AG04449 (cell line): ENCODE data around the gene EVA1C.
"Not testable (repeated sequence)": the region's sequence is repeated elsewhere in the genome, so short reads cannot be mapped to it uniquely, and the experiment has no call there.

Experiments
- CTCF ChIA-PET: fragments of 350-600 bp; formaldehyde crosslinking; extraction: SDS; loops from one replicate; lab custom pipeline; 2021; ENCODE audit warnings: antibody characterized with exemption; lab: Yijun Ruan, JAX
- POLR2A ChIA-PET: fragments of 400-600, 350-600 bp; formaldehyde crosslinking; extraction: SDS; loops from one replicate; lab custom pipeline; 2020; ENCODE audit warnings: antibody characterized with exemption, inconsistent platforms; lab: Yijun Ruan, JAX
- DNase-seq: peaks from one replicate; pipeline ENCODE4 v3.0.0-alpha.2; 2010; ENCODE audit warnings: low read depth, low spot score
- H3K4me3 ChIP-seq: 2 replicates; pipeline ENCODE4 v1.5.1; 2011; ENCODE audit warnings: low read depth, mild to moderate bottlenecking, control low read depth, low read length
- TF ChIP-seq, protein P1 (sequence below): IDR thresholded peaks from one replicate; pipeline ENCODE4 v1.5.1; 2011; ENCODE audit warnings: mild to moderate bottlenecking, moderate library complexity, low read length, control low read depth, inconsistent platforms; ENCODE audit not compliant: insufficient read depth; ENCODE audit errors: missing control alignments

The EVA1C gene

DNA sequence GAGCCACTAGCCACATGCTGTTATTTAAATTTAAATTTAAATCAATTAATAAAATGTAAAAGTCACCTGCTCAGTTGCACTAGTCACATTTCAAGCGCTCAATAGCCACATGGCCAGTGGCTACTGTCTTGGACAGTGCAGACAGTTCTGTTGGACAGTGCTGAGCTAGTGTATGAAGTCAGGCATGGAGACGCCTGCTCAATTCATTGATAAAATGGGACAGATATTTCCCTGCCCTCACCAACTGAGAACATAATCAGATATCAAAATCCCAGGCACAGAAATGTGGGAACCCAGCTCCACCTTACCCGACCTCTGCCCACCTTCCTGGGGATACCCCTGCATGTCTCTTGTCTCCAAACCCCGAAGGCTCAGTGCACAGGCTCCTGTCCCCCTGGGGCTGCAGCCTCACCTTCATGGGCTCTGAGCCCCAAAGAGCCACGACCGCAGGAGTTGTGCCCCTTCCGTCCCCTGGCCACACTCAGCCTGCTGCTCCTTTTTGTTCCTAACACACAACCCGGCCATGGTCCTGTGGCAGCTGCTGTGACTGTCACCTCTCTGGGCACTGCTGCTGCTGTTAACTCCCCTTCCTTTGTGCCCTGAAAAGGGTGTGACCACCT is 109.3 kb downstream of the EVA1C start:
- TF ChIP-seq, protein P1, sequence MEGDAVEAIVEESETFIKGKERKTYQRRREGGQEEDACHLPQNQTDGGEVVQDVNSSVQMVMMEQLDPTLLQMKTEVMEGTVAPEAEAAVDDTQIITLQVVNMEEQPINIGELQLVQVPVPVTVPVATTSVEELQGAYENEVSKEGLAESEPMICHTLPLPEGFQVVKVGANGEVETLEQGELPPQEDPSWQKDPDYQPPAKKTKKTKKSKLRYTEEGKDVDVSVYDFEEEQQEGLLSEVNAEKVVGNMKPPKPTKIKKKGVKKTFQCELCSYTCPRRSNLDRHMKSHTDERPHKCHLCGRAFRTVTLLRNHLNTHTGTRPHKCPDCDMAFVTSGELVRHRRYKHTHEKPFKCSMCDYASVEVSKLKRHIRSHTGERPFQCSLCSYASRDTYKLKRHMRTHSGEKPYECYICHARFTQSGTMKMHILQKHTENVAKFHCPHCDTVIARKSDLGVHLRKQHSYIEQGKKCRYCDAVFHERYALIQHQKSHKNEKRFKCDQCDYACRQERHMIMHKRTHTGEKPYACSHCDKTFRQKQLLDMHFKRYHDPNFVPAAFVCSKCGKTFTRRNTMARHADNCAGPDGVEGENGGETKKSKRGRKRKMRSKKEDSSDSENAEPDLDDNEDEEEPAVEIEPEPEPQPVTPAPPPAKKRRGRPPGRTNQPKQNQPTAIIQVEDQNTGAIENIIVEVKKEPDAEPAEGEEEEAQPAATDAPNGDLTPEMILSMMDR = no peak
- ChIA-PET CTCF (interaction anchor here (1.2 kb wide), 1 partner anchor 28 kb away, joined by 3 read pairs; no protein-coding TSS in a partner anchor), POLR2A (interaction anchor here (2.2 kb wide), 1 partner anchor 46 kb away, joined by 6 read pairs; no protein-coding TSS in a partner anchor)
- H3K4me3 ChIP-seq = no peak overlapping the region
- no peak for DNase-seq

DNA sequence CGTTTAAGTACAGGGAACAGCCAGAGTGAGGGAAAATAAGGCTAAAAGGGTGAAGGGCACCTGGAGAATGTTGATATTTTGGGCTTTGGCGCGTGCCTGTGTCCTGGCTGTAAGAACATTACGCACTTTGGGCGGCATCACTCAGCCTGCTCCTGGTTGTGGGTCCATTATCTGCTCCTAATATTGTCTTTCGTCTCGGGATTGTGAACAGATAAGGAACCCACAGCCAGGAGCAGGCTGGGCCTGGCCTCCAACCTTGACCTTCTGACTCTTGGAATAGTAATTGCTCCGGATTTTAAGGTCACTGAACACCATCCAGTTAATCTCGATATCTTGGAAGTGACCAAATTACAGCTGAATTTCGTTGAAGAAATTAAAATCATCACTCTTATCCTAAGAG is 111.0 kb downstream of the EVA1C start:
- ChIA-PET CTCF (interaction anchor here (0.7 to 1.0 kb wide), 2 partner anchors 46 to 78 kb away, joined by 3 read pairs; no protein-coding TSS in a partner anchor), POLR2A (no interaction called here)
- no peak overlapping the region for H3K4me3 ChIP-seq
- TF ChIP-seq, protein P1 = no peak
- DNase-seq = no peak

DNA sequence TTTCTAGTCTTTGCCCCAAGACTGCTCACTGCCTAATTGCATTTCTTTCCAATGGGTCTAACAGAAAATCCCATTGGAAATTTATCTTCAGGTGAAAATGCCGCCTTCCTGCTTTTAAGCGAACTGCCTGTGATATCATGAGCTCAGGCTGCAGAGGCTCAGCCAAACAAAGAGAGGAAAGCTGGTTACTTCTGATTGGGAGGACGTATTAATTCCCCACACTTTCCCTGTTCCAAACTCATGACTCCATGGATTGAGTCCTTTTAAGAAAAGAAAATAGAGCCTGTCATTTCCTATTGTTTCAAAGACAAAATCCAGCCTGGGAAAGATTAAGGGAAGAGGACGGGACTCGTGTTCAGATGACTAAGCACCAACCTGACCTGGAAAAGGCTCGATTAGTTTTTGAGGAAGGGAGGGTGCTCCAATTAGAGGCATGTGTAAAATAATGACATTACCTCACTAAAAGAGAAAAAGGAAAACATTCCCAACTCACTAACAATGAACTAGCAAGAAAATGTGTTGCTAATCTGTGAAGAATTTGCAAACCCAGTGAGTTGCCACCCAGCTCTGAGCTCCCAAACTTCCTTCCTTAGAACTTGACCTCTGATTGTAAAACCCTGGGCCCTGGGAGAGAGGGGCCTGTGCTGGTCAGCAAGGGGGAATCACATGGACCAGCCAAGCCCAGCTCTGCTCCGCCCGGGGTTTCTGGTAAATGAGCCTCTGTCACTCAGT is 111.6 kb downstream of the EVA1C start:
- ChIA-PET CTCF (interaction anchor here (1.0 to 1.5 kb wide), 3 partner anchors 9 to 76 kb away, joined by 3 to 5 read pairs (median 3); no protein-coding TSS in a partner anchor), POLR2A (no interaction called here)
- H3K4me3 ChIP-seq = no peak overlapping the region
- DNase-seq = peak; percentile 71
- TF ChIP-seq, protein P1 = no peak

DNA sequence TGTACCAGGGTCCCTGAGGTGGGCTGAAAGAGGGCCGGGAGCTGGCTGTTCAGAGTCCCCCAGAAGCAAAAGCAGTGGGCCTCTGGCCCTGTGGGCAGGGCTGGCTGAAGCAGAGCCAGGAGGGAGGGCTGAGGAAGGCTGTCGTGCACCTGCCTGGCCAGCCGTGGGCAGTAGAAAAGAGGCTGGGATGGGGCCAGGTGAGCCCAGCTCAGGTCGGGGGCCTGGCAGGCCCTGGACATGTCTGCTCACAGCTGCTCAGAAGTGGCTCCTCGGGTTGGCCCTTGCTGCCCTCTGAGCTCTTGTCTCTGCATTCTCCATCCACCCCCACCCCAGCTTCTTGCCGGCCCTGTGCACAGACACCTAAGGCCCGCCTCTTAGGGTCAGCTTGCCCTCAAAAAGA is 112.8 kb downstream of the EVA1C start:
- no peak for DNase-seq
- POLR2A ChIA-PET = no interaction called here
- CTCF ChIA-PET = interaction anchor here (1.1 to 1.5 kb wide), 3 partner anchors 10 to 75 kb away, joined by 3 to 5 read pairs (median 3); no protein-coding TSS in a partner anchor
- no peak overlapping the region for H3K4me3 ChIP-seq
- TF ChIP-seq, protein P1 = no peak

DNA sequence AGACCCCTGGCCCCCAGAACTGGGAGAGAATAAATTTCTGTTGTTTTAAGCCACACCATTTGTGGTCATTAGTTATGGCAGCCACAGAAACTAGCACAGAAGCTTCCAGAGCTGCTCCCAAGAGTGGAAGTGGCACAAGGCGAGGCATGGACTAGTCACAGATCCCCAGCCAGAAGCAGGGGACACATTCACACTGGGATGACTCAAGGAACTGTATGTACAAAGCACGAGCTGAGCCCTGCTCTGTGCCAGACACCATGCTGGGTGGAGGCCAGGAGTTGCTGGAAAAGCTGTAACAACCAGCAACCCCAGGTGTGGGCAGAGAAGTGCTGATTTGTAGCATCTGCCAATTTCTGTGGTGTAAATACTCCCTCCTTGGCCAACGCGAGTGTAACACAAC is 117.2 kb downstream of the EVA1C start:
- POLR2A ChIA-PET = no interaction called here
- no peak overlapping the region for H3K4me3 ChIP-seq
- CTCF ChIA-PET = no interaction called here
- TF ChIP-seq, protein P1 = no peak
- DNase-seq = no peak

DNA sequence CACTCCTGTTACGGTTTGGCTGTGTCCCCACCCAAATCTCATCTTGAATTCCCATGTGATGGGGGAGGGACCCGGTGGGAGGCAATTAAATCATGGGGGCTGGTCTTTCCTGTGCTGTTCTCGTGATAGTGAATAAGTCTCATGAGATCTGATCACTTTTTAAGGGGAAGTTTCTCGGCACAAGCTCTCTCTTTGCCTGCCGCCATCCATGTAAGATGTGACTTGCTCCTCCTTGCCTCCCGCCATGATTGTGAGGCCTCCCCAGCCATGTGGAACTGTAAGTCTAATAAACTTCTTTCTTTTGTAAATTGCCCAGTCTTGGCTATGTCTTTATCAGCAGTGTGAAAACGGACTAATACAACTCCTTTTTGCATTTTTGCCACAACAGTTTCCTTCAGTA is 118.3 kb downstream of the EVA1C start:
- H3K4me3 ChIP-seq, CTCF ChIA-PET, POLR2A ChIA-PET, DNase-seq: not testable (repeated sequence)

DNA sequence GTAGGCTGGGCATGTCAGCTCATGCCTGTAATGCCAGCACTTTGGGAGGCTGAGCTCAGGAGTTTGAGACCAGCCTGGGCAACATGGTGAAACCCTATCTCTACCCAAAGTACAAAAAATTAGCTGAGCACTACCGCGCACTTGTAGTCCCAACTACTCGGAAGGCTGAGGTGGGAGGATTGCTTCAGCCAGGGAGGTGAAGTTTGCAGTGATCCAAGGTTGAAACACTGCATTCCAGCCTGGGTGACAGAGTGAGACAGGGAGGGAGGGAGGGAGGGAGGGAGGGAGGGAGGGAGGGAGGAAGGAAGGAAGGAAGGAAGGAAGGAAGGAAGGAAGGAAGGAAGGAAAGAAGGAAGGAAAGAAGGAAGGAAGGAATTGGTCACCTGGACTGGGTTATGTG is 119.1 kb downstream of the EVA1C start:
- H3K4me3 ChIP-seq, POLR2A ChIA-PET, DNase-seq: not testable (repeated sequence)
- CTCF ChIA-PET = interaction anchor here (1.5 kb wide), 1 partner anchor 31 kb away, joined by 3 read pairs; no protein-coding TSS in a partner anchor
